HCT116 (cell line): Measurements from ENCODE around the gene PRPF40B. TPM values are rescaled to one million over a fixed set of nuclear protein-coding genes. Genes with fewer than 3 reads are reported as not detected.

Experiments
- ATAC-seq: fragments of 200-7000 bp; cut with Tn5 transposase; 2 replicates; pipeline ENCODE4 v1.9.1; 2020; ENCODE audit warnings: mild to moderate bottlenecking, moderate library complexity
- BruUV-seq: library from RNA; stranded (reverse); fragments of 400-500 nt; replicated peaks from 2 replicates; lab custom pipeline; 2021; lab: Mats Ljungman, UMichigan
- CTCF ChIA-PET: fragments of 300-600 bp; sonication (Branson Sonifier 250); formaldehyde crosslinking; loops from one replicate; lab custom pipeline; 2021; ENCODE audit warnings: antibody characterized with exemption; lab: Charles Lee
- POLR2A ChIA-PET: fragments of 300-600, 350-600 bp; sonication (Branson Sonifier 250); formaldehyde crosslinking; loops from one replicate; lab custom pipeline; 2021; ENCODE audit warnings: antibody characterized with exemption; lab: Charles Lee
- RAD21 ChIA-PET, 2 experiments: fragments of 300-600 bp; sonication (Branson Sonifier 250); formaldehyde crosslinking; loops; one replicate each; lab custom pipeline; 2023; ENCODE audit warnings: low total read pairs in 2 of 2; ENCODE audit not compliant: uncharacterized antibody in 2 of 2, unreplicated experiment in 2 of 2, low non-redundant PET in 1 of 2; lab: Charles Lee
- DNase-seq: peaks from one replicate; pipeline ENCODE4 v3.0.0-alpha.2; 2010; ENCODE audit warnings: low read depth, low spot score
- H2AFZ ChIP-seq: fragments of 200-600 bp; shearing (Covaris generic), sonication (generic); 2 replicates; pipeline ENCODE4 v1.6.1; 2017; ENCODE audit warnings: low read depth, mixed run types, mixed read lengths, antibody characterized with exemption, low read length; ENCODE audit not compliant: poor library complexity, severe bottlenecking
- H3K27ac ChIP-seq: 2 replicates; pipeline ENCODE4 v1.5.1; 2012; ENCODE audit warnings: low read depth, low read length
- H3K27me3 ChIP-seq: fragments of 200-600 bp; sonication (generic); 2 replicates; pipeline ENCODE4 v1.6.1; 2016; ENCODE audit warnings: mixed run types, low read length, mixed read lengths; ENCODE audit not compliant: insufficient read depth
- H3K36me3 ChIP-seq, 2 experiments: fragments of 200-500 bp in 1 of 2; fragments of 200-600 bp in 1 of 2; sonication (Bioruptor generic) in 1 of 2; sonication (generic) in 1 of 2; 2 replicates each; pipeline versions ENCODE4 v1.5.1 to v1.6.1; 2014 to 2016; ENCODE audit warnings: low read length in 2 of 2, inconsistent platforms in 1 of 2, mixed read lengths in 1 of 2, mixed run types in 1 of 2; ENCODE audit not compliant: insufficient read depth in 2 of 2, control insufficient read depth in 1 of 2
- H3K4me1 ChIP-seq, 2 experiments: fragments of 200-600 bp in 1 of 2; sonication (generic) in 1 of 2; 2 replicates each; pipeline versions ENCODE4 v1.5.1 to v1.6.1; 2012 to 2017; ENCODE audit warnings: low read length in 2 of 2, inconsistent platforms in 1 of 2, mild to moderate bottlenecking in 1 of 2, mixed read lengths in 1 of 2, mixed run types in 1 of 2, moderate library complexity in 1 of 2; ENCODE audit not compliant: insufficient read depth in 2 of 2, control insufficient read depth in 1 of 2
- H3K4me2 ChIP-seq: fragments of 200-600 bp; sonication (generic); 2 replicates; pipeline ENCODE4 v1.6.1; 2017; ENCODE audit warnings: mixed run types, low read length, mixed read lengths
- H3K4me3 ChIP-seq, 2 experiments: fragments of 200-600 bp in 1 of 2; sonication (generic) in 1 of 2; replicated peaks in 1 of 2; 2 replicates each; pipeline ENCODE4 v1.5.1; 2011 to 2016; ENCODE audit warnings: low read length in 2 of 2, control low read depth in 1 of 2, low read depth in 1 of 2, mild to moderate bottlenecking in 1 of 2, mixed read lengths in 1 of 2, mixed run types in 1 of 2
- H3K79me2 ChIP-seq: fragments of 200-600 bp; sonication (generic); 2 replicates; pipeline ENCODE4 v1.6.1; 2017; ENCODE audit warnings: mild to moderate bottlenecking, mixed run types, low read length, moderate library complexity, mixed read lengths; ENCODE audit not compliant: insufficient read depth
- H3K9ac ChIP-seq: fragments of 200-600 bp; sonication (generic); 2 replicates; pipeline ENCODE4 v1.6.1; 2016; ENCODE audit warnings: low read length, mixed read lengths
- H3K9me2 ChIP-seq: fragments of 200-600 bp; sonication (generic), shearing (Covaris generic); 2 replicates; pipeline ENCODE4 v1.6.1; 2017; ENCODE audit warnings: mixed run types, mild to moderate bottlenecking, moderate library complexity; ENCODE audit not compliant: insufficient read depth
- H3K9me3 ChIP-seq, 2 experiments: fragments of 200-500 bp in 1 of 2; fragments of 200-600 bp in 1 of 2; sonication (Bioruptor generic) in 1 of 2; sonication (generic) in 1 of 2; 2 replicates each; pipeline ENCODE4 v1.6.1; 2014 to 2017; ENCODE audit warnings: low read length in 2 of 2, mixed read lengths in 2 of 2, inconsistent platforms in 1 of 2, low read depth in 1 of 2, mild to moderate bottlenecking in 1 of 2, mixed run types in 1 of 2, moderate library complexity in 1 of 2; ENCODE audit not compliant: control insufficient read depth in 1 of 2, insufficient read depth in 1 of 2
- H4K20me1 ChIP-seq: fragments of 200-600 bp; sonication (generic), shearing (Covaris generic); 2 replicates; pipeline ENCODE4 v1.6.1; 2017; ENCODE audit warnings: mixed run types, mild to moderate bottlenecking, moderate library complexity; ENCODE audit not compliant: insufficient read depth
- ATF3 ChIP-seq: IDR thresholded peaks from 2 replicates; pipeline ENCODE4 v1.6.1; 2012
- CBX3 ChIP-seq: IDR thresholded peaks from 2 replicates; pipeline ENCODE4 v1.6.1; 2012; ENCODE audit warnings: low read depth
- CTCF ChIP-seq, 3 experiments: fragments of 200-600 bp in 1 of 3; sonication (generic) in 1 of 3; IDR thresholded peaks in 2 of 3; conservative IDR thresholded peaks in 1 of 3; 2 replicates each; pipeline ENCODE4 v1.5.1; 2012 to 2017; ENCODE audit warnings: low read depth in 2 of 3, low read length in 2 of 3, antibody characterized with exemption in 1 of 3, borderline replicate concordance in 1 of 3, control low read depth in 1 of 3, mild to moderate bottlenecking in 1 of 3, mixed read lengths in 1 of 3, mixed run types in 1 of 3, moderate library complexity in 1 of 3; ENCODE audit not compliant: insufficient read depth in 1 of 3
- ELF1 ChIP-seq: IDR thresholded peaks from 2 replicates; pipeline ENCODE4 v1.6.1; 2012; ENCODE audit warnings: low read depth, borderline replicate concordance
- EZH2phosphoT487 ChIP-seq: fragments of 200-600 bp; IDR thresholded peaks from 2 replicates; pipeline ENCODE4 v1.6.1; 2018; ENCODE audit warnings: antibody characterized with exemption, borderline replicate concordance
- JUND ChIP-seq: IDR thresholded peaks from 2 replicates; pipeline ENCODE4 v1.6.1; 2012
- POLR2AphosphoS5 ChIP-seq: IDR thresholded peaks from 2 replicates; pipeline ENCODE4 v1.6.1; 2011; ENCODE audit warnings: mild to moderate bottlenecking, low read depth, low read length, moderate library complexity
- RAD21 ChIP-seq: IDR thresholded peaks from 2 replicates; pipeline ENCODE4 v1.6.1; 2012; ENCODE audit warnings: low read depth, mild to moderate bottlenecking
- REST ChIP-seq: IDR thresholded peaks from 2 replicates; pipeline ENCODE4 v1.6.1; 2012; ENCODE audit warnings: low read depth
- YY1 ChIP-seq: IDR thresholded peaks from 2 replicates; pipeline ENCODE4 v1.6.1; 2011; ENCODE audit warnings: low read length, low read depth, moderate library complexity, mild to moderate bottlenecking; ENCODE audit not compliant: insufficient replicate concordance; ENCODE audit errors: extremely low read depth
- ZBTB33 ChIP-seq: IDR thresholded peaks from 2 replicates; pipeline ENCODE4 v1.6.1; 2011; ENCODE audit warnings: mild to moderate bottlenecking, low read length, moderate library complexity; ENCODE audit not compliant: insufficient replicate concordance; ENCODE audit errors: extremely low read depth
- intact Hi-C: fragments of 100-400 bp; cut with micrococcal nuclease; formaldehyde crosslinking; loops from 2 replicates; pipeline ENCODE4 v1.10.0; 2022
- total RNA-seq: library from RNA; stranded (reverse); gene quantifications from one replicate; pipeline ENCODE4 v1.2.1, GENCODE V29; 2021; ENCODE audit not compliant: unreplicated experiment

The PRPF40B gene
- total RNA-seq, 1 experiment from 2014 or later, result 29.0 TPM

- DNase-seq, result no peak
- BruUV-seq, result no TSS peak
- no peak for ATAC-seq
- no peak overlapping the region for H3K9ac ChIP-seq
- H3K4me3 ChIP-seq, result no peak overlapping the region
- RAD21 ChIA-PET, result no interaction called here
- H4K20me1 ChIP-seq, result no peaks in the 10 kb centered on the region
- H3K4me2 ChIP-seq, result no peak overlapping the region
- TF ChIP-seq REST (no peak), ZBTB33 (no peak), JUND (no peak), ATF3 (no peak), POLR2AphosphoS5 (no peak), RAD21 (no peak), YY1 (no peak), ELF1 (no peak), CTCF (IDR thresholded peaks at IDR 0.05 in 2 of 3, conservative IDR thresholded peaks at IDR 0.05 in 1 of 3; ENCODE audit: borderline replicate concordance in 1 of 3, insufficient read depth in 1 of 3, low read depth in 2 of 3, low read length in 2 of 3) (no peak), CBX3 (no peak), EZH2phosphoT487 (no peak)
- no peaks in the 10 kb centered on the region for H3K9me2 ChIP-seq
- no peak overlapping the region for H3K27ac ChIP-seq
- no peaks in the 10 kb centered on the region for H3K4me1 ChIP-seq
- no peak overlapping the region for H2AFZ ChIP-seq
- H3K79me2 ChIP-seq, result no peaks in the 10 kb centered on the region
- 0 out of 4 replicates have a peak, but pooled peaks cover 0 to 3% of the 10 kb centered on the region in 2 experiments for H3K36me3 ChIP-seq
- POLR2A ChIA-PET, result interaction anchor here (1.1 to 3.0 kb wide), 2 partner anchors 13 to 106 kb away, joined by 4 to 10 read pairs; partner anchors contain the start of gene TMBIM6
- CTCF ChIA-PET, result interaction anchor here (1.1 kb wide), 1 partner anchor 277 kb away, joined by 3 read pairs; no protein-coding TSS in a partner anchor
- intact Hi-C loops, result no loop called here
- H3K9me3 ChIP-seq, result no peaks in the 10 kb centered on the region
- H3K27me3 ChIP-seq, result no peaks in the 10 kb centered on the region
These were observed 12.3 kb downstream of the PRPF40B start for GRCh38 chr12:49635656-49636055.
